Stimulated activated CD4-positive, alpha-beta T cell treated with anti-CD3 and anti-CD28 coated beads, Interleukin-1b, Interleukin-23, amount 100 ng/mL, for 1 hour (primary cell): ENCODE data around the gene MOAP1.
"Not testable (repeated sequence)": the region's sequence is repeated elsewhere in the genome, so short reads cannot be mapped to it uniquely, and the experiment has no call there.

ENCODE experiments used
- DNase-seq, 2 donors: peaks; one replicate each; pipeline ENCODE4 v3.0.0-alpha.2; 2020; ENCODE audit warnings: low read depth in 2 of 2

The MOAP1 gene

DNA sequence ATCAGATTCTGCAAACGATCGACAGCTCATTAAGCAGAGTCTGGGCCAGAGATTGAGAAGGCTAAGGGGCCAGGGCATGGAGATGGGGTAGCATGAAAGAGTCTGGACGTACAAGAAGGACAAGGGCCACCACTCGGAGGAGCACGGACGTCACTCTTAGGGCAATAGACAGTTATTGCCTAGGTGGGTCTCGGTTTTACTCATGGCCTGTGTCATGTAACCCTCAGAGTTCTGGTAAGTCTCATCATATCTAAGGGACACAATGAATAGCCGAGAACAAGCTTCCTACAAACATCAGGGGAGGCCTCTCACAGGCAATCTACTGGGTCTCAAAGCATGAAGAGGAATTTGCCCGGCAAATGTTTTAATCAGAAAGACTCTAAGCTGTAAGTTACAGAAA, 38.6 kb downstream of the MOAP1 start:
- DNase-seq, result no peak

DNA sequence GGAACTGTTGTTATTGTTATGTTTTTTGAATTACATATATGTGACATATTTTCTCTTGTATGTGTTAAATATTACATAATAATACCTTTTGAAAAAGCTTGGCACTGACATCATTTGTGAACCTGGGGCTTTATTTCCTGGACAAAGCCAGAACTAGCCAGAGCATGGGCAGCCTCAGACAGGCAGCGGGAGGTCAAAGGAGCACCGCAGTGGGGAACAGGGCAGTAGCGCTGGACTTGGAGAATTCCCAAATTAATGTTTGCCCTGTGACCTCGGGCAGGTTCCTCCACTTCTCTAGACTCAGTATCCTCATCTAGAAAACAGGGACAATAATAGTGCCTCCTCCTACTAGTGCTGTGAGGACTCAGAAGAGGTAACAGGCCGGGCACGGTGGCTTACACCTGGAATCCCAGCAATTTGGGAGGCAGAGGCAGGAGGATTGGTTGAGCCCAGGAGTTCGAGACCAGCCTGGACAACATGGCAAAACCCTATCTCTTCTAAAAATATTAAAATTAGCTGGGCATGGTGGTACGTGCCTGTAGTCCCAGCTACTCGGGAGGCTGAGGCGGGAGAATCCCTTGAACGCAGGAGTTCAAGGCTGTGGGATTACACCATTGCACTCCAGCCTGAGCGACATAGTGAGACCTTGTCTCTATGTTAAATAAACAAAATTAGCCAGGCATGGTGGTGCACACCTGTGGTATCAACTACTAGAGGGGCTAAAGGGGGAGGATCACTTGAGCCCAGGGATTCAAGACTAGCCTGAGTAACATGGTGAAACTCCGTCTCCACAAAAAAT, 41.6 kb downstream of the MOAP1 start:
- no peak for DNase-seq

DNA sequence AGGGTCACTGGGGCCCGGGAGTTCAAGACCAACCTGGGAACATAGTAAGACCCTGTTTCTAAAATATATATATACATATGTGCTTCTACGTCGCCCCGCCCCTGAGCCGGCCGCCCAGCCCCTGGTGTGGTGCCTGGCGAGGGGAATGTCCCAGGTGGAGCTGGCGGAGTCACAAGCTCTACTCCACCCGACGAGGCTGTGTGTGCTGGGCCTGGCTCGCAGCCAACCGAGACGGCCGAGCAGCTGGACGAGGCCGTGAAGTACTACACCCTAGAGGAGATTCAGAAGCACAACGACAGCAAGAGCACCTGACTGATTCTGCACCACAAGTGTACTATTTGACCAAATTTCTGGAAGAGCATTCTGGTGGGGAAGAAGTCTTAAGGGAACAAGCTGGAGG, 46.8 kb downstream of the MOAP1 start:
- DNase-seq, result no peak

DNA sequence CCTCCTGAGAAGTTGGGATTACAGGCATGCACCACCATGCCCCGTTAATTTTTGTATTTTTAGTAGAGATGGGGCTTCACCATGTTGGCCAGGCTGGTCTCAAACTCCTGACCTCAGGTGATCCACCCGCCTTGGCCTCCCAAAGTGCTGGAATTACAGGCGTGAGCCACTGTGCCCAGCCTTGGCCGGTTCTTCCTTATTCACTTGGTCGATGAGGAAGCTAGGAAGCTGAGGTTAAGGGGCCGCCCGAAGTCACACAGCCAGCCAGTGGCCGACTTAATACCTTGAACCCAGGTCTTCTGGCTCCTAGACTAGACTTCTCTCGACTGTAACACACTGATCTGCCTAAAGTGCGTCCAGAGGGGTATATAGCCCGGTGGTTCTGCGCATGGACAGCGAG, 48.2 kb downstream of the MOAP1 start:
- not testable (repeated sequence) for DNase-seq

DNA sequence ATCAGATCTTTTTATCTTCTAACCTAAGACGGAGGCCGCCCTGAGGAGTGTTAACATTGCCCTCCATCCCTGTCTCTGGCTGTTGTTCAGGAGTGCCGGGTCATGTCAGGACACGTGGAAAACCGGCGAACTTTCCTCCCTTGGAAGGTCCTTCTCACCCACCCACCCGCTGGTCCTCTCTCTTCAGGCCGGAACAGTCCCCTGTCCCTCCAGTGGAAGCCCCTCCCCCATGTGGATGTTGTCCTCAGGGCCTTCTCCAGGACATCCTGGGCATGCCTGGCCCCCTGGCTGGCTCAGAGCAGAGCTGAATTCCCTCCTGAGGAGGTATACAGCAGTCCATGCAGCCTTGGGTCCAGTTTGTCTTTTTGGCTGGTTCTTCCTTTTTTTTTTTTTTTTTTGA, 48.7 kb downstream of the MOAP1 start:
- DNase-seq, result no peak

DNA sequence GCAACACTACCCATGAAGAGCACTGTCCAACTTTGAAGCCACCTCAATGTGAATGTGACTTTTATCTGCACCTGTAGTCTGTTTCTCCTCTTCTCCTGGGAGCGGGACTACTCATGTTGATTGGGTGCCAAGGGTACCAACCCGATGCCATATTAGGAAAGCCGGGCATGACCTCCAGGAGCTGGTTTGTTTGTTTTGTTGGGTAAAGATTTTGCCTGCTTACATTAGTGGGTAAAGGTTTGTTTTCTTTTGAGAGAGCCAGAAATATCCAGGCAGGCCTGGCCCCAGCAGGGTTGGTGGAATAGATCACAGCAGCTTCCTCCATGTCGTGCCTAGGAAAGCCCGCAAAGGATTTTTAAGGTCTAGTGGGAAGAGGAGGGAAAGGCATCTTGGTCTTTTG, 49.3 kb downstream of the MOAP1 start:
- no peak for DNase-seq

DNA sequence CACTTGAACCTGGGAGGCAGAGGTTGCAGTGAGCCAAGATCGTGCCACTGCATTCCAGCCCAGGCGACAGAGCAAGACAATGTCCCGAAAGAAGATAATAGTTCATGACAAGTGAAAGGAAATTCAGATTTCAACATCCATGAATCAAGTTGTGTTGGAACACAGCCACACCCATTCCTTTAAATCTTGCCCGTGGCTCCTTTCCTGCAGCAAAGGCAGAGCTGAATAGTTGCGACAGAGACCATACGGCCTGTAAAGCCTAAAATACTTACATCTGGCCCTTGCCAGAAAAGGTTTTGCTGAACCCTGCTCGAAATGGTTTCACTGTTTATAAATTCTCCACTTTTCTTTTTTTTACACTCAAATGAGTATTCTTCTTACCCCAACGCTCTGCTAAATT, 51.2 kb downstream of the MOAP1 start:
- DNase-seq, result no peak

DNA sequence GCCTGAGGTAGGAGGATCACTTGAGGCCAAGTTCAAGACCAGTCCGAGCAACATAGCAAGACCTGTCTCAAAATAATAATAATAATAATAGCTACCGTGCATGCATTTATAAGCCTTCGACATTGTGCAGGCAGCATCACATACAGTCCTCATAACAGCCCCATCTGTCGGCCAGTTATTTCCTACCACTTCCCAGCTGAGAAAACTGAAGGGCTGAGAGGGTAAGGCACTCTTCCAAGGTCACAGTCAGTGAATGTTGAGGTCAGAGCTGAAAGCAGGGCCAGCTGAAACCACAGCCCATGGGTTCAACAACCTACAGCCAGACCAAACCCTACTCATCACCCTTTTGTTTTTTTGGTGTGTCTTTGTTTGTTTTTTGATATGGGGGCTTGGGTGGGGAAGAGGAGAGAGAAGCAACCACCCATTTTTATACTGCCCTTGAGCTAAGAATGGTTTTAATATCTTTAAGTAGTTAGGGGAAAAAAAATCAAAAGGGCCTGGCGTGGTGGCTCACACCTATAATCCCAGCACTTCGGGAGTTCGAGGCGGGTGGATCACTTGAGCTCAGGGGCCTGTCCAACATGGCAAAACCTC, 52.1 kb downstream of the MOAP1 start:
- no peak for DNase-seq
